Endothelial cell of umbilical vein (primary cell): ENCODE measurements around the gene FBXO5. TPM values are rescaled to one million over a fixed set of nuclear protein-coding genes. Genes with fewer than 3 reads are reported as not detected.

Experiments used
- BruUV-seq: library from RNA; stranded (reverse); fragments of 400-500 nt; replicated peaks from 2 replicates; lab custom pipeline; 2021; lab: Mats Ljungman, UMichigan
- CTCF ChIA-PET: fragments of 300-600, 350-600 bp; sonication (Branson Sonifier 250); formaldehyde crosslinking; loops from one replicate; lab custom pipeline; 2021; ENCODE audit warnings: antibody characterized with exemption, inconsistent platforms; lab: Charles Lee
- POLR2A ChIA-PET: fragments of 300-600, 350-600 bp; sonication (Branson Sonifier 250); formaldehyde crosslinking; loops from one replicate; lab custom pipeline; 2021; ENCODE audit warnings: antibody characterized with exemption, inconsistent platforms; lab: Charles Lee
- DNase-seq: peaks from one replicate; pipeline ENCODE4 v3.0.0-alpha.2; 2011; ENCODE audit warnings: low read depth, low spot score
- FAIRE-seq: peaks from 2 replicates; lab custom pipeline; 2011; peaks lifted over from hg19 to GRCh38; lab: Jason Lieb, UNC
- H2AFZ ChIP-seq: 2 replicates; pipeline ENCODE4 v1.6.0; 2012; ENCODE audit warnings: low read depth, low read length, control low read depth, inconsistent platforms
- H3K27ac ChIP-seq: 2 replicates; pipeline ENCODE4 v1.5.1; 2011; ENCODE audit warnings: low read depth, mild to moderate bottlenecking, control low read depth, low read length, moderate library complexity; ENCODE audit not compliant: insufficient read depth
- H3K27me3 ChIP-seq, 2 experiments: 2 replicates each; pipeline versions ENCODE4 v1.6.0 to v1.6.1; 2011; ENCODE audit warnings: low read length in 2 of 2, mixed read lengths in 1 of 2; ENCODE audit not compliant: control insufficient read depth in 2 of 2, insufficient read depth in 2 of 2
- H3K36me3 ChIP-seq, 2 experiments: 2 replicates in 1 of 2; 3 replicates in 1 of 2; pipeline ENCODE4 v1.5.1; 2011; ENCODE audit warnings: low read length in 2 of 2, mild to moderate bottlenecking in 1 of 2, moderate library complexity in 1 of 2; ENCODE audit not compliant: control insufficient read depth in 2 of 2, insufficient read depth in 2 of 2; ENCODE audit errors: extremely low read depth in 1 of 2
- H3K4me1 ChIP-seq: 3 replicates; pipeline ENCODE4 v1.5.1; 2011; ENCODE audit warnings: mild to moderate bottlenecking, low read length; ENCODE audit not compliant: control insufficient read depth, insufficient read depth; ENCODE audit errors: extremely low read depth
- H3K4me2 ChIP-seq: 2 replicates; pipeline ENCODE4 v1.6.1; 2011; ENCODE audit warnings: low read length, control low read depth, mixed read lengths; ENCODE audit not compliant: insufficient read depth
- H3K4me3 ChIP-seq, 3 experiments: fragments of 200-600 bp in 1 of 3; sonication (generic), shearing (Covaris generic) in 1 of 3; replicated peaks in 1 of 3; 2 replicates each; pipeline ENCODE4 v1.5.1; 2011 to 2016; ENCODE audit warnings: control low read depth in 3 of 3, low read length in 3 of 3, mild to moderate bottlenecking in 2 of 3, inconsistent platforms in 1 of 3, low read depth in 1 of 3, moderate library complexity in 1 of 3; ENCODE audit not compliant: insufficient read depth in 1 of 3
- H3K79me2 ChIP-seq: 2 replicates; pipeline ENCODE4 v1.6.0; 2012; ENCODE audit warnings: low read length, inconsistent platforms; ENCODE audit not compliant: control insufficient read depth, insufficient read depth
- H3K9ac ChIP-seq: replicated peaks from 2 replicates; pipeline ENCODE3; 2011; ENCODE audit warnings: low read length, control low read depth; ENCODE audit not compliant: insufficient read depth; ENCODE audit errors: extremely low read depth
- H3K9me1 ChIP-seq: replicated peaks from 3 replicates; pipeline ENCODE4 v1.6.0; 2011; ENCODE audit warnings: mild to moderate bottlenecking, low read length; ENCODE audit not compliant: control insufficient read depth, insufficient read depth; ENCODE audit errors: extremely low read depth
- H3K9me3 ChIP-seq: replicated peaks from 2 replicates; pipeline ENCODE4 v1.5.1; 2012; ENCODE audit warnings: low read length, inconsistent platforms; ENCODE audit not compliant: control insufficient read depth, insufficient read depth
- H4K20me1 ChIP-seq: replicated peaks from 2 replicates; pipeline ENCODE3; 2011; ENCODE audit warnings: mild to moderate bottlenecking, low read length; ENCODE audit not compliant: control insufficient read depth, insufficient read depth; ENCODE audit errors: extremely low read depth
- CTCF ChIP-seq, 2 donors: IDR thresholded peaks; 1 replicate in 1 of 2; 2 replicates in 1 of 2; pipeline ENCODE4 v1.5.1; 2011; ENCODE audit warnings: low read length in 2 of 2, mild to moderate bottlenecking in 2 of 2, moderate library complexity in 2 of 2, control low read depth in 1 of 2, inconsistent platforms in 1 of 2, low read depth in 1 of 2; ENCODE audit not compliant: insufficient read depth in 1 of 2; ENCODE audit errors: extremely low read depth in 1 of 2
- EZH2 ChIP-seq: IDR thresholded peaks from 2 replicates; pipeline ENCODE4 v1.6.1; 2012; ENCODE audit warnings: borderline replicate concordance, low read depth, mild to moderate bottlenecking, moderate library complexity, low read length, inconsistent platforms; ENCODE audit not compliant: severe bottlenecking
- FOS ChIP-seq: IDR thresholded peaks from 2 replicates; pipeline ENCODE4 v1.6.1; 2011; ENCODE audit warnings: mild to moderate bottlenecking, low read length, moderate library complexity, borderline replicate concordance; ENCODE audit not compliant: insufficient read depth
- GATA2 ChIP-seq: IDR thresholded peaks from 2 replicates; pipeline ENCODE4 v1.7.0; 2011; ENCODE audit warnings: low read depth, mild to moderate bottlenecking, moderate library complexity, mixed read lengths, low read length; ENCODE audit not compliant: insufficient read length, insufficient read depth
- JUN ChIP-seq: IDR thresholded peaks from 2 replicates; pipeline ENCODE4 v1.6.1; 2011; ENCODE audit warnings: borderline replicate concordance, low read depth; ENCODE audit not compliant: insufficient read length, insufficient read depth
- MAX ChIP-seq: IDR thresholded peaks from 2 replicates; pipeline ENCODE4 v1.6.1; 2011; ENCODE audit not compliant: insufficient read depth, insufficient read length
- MYC ChIP-seq: IDR thresholded peaks from one replicate; pipeline ENCODE4 v1.6.1; 2011; ENCODE audit warnings: mild to moderate bottlenecking, low read depth, low read length
- POLR2A ChIP-seq: IDR thresholded peaks from 2 replicates; pipeline ENCODE4 v1.6.1; 2012; ENCODE audit warnings: low read depth, mild to moderate bottlenecking, control low read depth, low read length
- POLR2AphosphoS5 ChIP-seq: IDR thresholded peaks from 2 replicates; pipeline ENCODE4 v1.6.1; 2012; ENCODE audit warnings: low read depth, mild to moderate bottlenecking, control low read depth, low read length, moderate library complexity; ENCODE audit not compliant: insufficient read depth
- dilution Hi-C: fragments of 300-500 bp; cut with MboI; formaldehyde crosslinking; loops from one replicate; pipeline ENCODE4 v1.15.0; 2019; ENCODE audit warnings: low sequenced_read_pairs; ENCODE audit not compliant: extremely low pct_ligation_motif_present
- intact Hi-C: fragments of 100-400 bp; cut with micrococcal nuclease; formaldehyde crosslinking; loops from one replicate; pipeline ENCODE4 v1.10.0; 2022
- polyA plus RNA-seq, 4 experiments: library from polyadenylated mRNA; depleted of rRNA in 3 of 4; stranded (reverse) in 3 of 4; unstranded in 1 of 4; fragments of >200 nt; gene quantifications; 2 replicates each; pipeline versions ENCODE4 v1.2.1 to v1.2.3, GENCODE V29; 2011 to 2012; ENCODE audit warnings: missing spikeins in 1 of 4
- total RNA-seq: library from RNA; stranded (reverse); gene quantifications from 2 replicates; pipeline ENCODE4 v1.2.3, GENCODE V29; 2021

The FBXO5 gene
- total and polyA plus RNA-seq, 2 donors (not counting 3 experiments of a cell fraction or from before 2014, with no cell fraction given): 6.1 to 27.1 TPM

- H4K20me1 ChIP-seq: no peaks in the 10 kb centered on the region
- POLR2A ChIA-PET: no interaction called here
These were observed 3.7 kb downstream of the FBXO5 start for GRCh38 chr6:152979116-152979515.

More at GRCh38 chr6:152979116-152979515, 3.7 kb downstream of the FBXO5 start:
- CTCF ChIA-PET: interaction anchor here (1.5 kb wide), 1 partner anchor 25 kb away, joined by 10 read pairs; no protein-coding TSS in a partner anchor
- intact Hi-C loops: no loop called here
- no peak for TF ChIP-seq GATA2
- TF ChIP-seq EZH2: no peak
- no peak for TF ChIP-seq POLR2AphosphoS5
- TF ChIP-seq JUN: no peak
- no peak for TF ChIP-seq MAX
- no peak for TF ChIP-seq MYC
- no peak for TF ChIP-seq FOS
- TF ChIP-seq CTCF (IDR thresholded peaks at IDR 0.05; ENCODE audit: extremely low read depth in 1 of 2, insufficient read depth in 1 of 2, low read depth in 1 of 2, low read length in 2 of 2): no peak
- no peak for TF ChIP-seq POLR2A
- Histone ChIP-seq H3K9me1 (no peaks in the 10 kb centered on the region), H2AFZ (no peak overlapping the region), H3K4me2 (peak overlapping the region; percentile 98), H3K9ac (no peak overlapping the region), H3K4me3 (no peak overlapping the region), H3K4me1 (peaks cover 41% of the 10 kb centered on the region), H3K27me3 (no peaks in the 10 kb centered on the region), H3K27ac (peak overlapping the region; percentile 35), H3K36me3 (peaks cover 0 to 15% of the 10 kb centered on the region in 2 experiments), H3K79me2 (peaks cover 90% of the 10 kb centered on the region), H3K9me3 (no peaks in the 10 kb centered on the region)
- dilution Hi-C loops: no loop called here
- no peak for FAIRE-seq
- no TSS peak for BruUV-seq
- DNase-seq: no peak
